Neural cell (in vitro differentiated cells): ENCODE measurements around the gene RBP5. TPM values are rescaled to one million over a fixed set of nuclear protein-coding genes. Genes with fewer than 3 reads are reported as not detected.
A peak's percentile ranks its signal among the peaks of the same experiment; 100 is the strongest.

ENCODE experiments used
- H2AFZ ChIP-seq: fragments of 200-600, 300-800 bp; sonication (generic), shearing (Covaris generic); 2 replicates; pipeline ENCODE4 v1.6.0; 2014; ENCODE audit warnings: low read depth, mild to moderate bottlenecking, antibody characterized with exemption, low read length, moderate library complexity
- H3F3A ChIP-seq: fragments of 200-600 bp; shearing (Covaris generic); 2 replicates; pipeline ENCODE4 v1.6.1; 2016; ENCODE audit warnings: mild to moderate bottlenecking, moderate library complexity, mixed read lengths, antibody characterized with exemption, low read length; ENCODE audit not compliant: insufficient read depth, poor library complexity, severe bottlenecking
- H3K27ac ChIP-seq: fragments of 200-600, 300-800 bp; sonication (generic), shearing (Covaris generic); 2 replicates; pipeline ENCODE4 v1.5.1; 2014; ENCODE audit warnings: mild to moderate bottlenecking, low read length, moderate library complexity
- H3K27me3 ChIP-seq: fragments of 300-800, 200-600 bp; sonication (generic), shearing (Covaris generic); 2 replicates; pipeline ENCODE4 v1.6.0; 2014; ENCODE audit warnings: mild to moderate bottlenecking, low read depth, low read length, moderate library complexity; ENCODE audit not compliant: insufficient read depth
- H3K36me3 ChIP-seq: fragments of 300-800, 200-600 bp; sonication (generic), shearing (Covaris generic); 2 replicates; pipeline ENCODE4 v1.5.1; 2014; ENCODE audit warnings: mild to moderate bottlenecking, antibody characterized with exemption, low read length, moderate library complexity; ENCODE audit not compliant: insufficient read depth
- H3K4me2 ChIP-seq: fragments of 300-800, 200-600 bp; sonication (generic), shearing (Covaris generic); 2 replicates; pipeline ENCODE4 v1.6.0; 2014; ENCODE audit warnings: mild to moderate bottlenecking, low read length
- H3K4me3 ChIP-seq: fragments of 300-800, 200-600 bp; sonication (generic), shearing (Covaris generic); 2 replicates; pipeline ENCODE4 v1.5.1; 2014; ENCODE audit warnings: mild to moderate bottlenecking, low read length, moderate library complexity
- H3K79me2 ChIP-seq: fragments of 200-600 bp; shearing (Covaris generic); replicated peaks from 2 replicates; pipeline ENCODE4 v1.6.0; 2014; ENCODE audit warnings: mild to moderate bottlenecking, low read length, moderate library complexity; ENCODE audit not compliant: insufficient read depth
- H3K9ac ChIP-seq: fragments of 300-800, 200-600 bp; sonication (generic), shearing (Covaris generic); 2 replicates; pipeline ENCODE4 v1.6.1; 2016; ENCODE audit warnings: mild to moderate bottlenecking, low read length, mixed read lengths
- H3K9me2 ChIP-seq: fragments of 200-600 bp; shearing (Covaris generic); 2 replicates; pipeline ENCODE4 v1.6.1; 2016; ENCODE audit warnings: mild to moderate bottlenecking, low read length, mixed read lengths; ENCODE audit not compliant: insufficient read depth
- H3K9me3 ChIP-seq: fragments of 200-600, 300-800 bp; sonication (generic), shearing (Covaris generic); 2 replicates; pipeline ENCODE4 v1.6.1; 2016; ENCODE audit warnings: mild to moderate bottlenecking, mixed run types, low read length, moderate library complexity, mixed read lengths
- H4K20me1 ChIP-seq: fragments of 200-600 bp; shearing (Covaris generic); 2 replicates; pipeline ENCODE4 v1.6.1; 2016; ENCODE audit warnings: mild to moderate bottlenecking, mixed run types; ENCODE audit not compliant: insufficient read depth
- CTCF ChIP-seq: fragments of 450-650 bp; IDR thresholded peaks from 2 replicates; pipeline ENCODE4 v1.5.1; 2014; ENCODE audit warnings: antibody characterized with exemption, mild to moderate bottlenecking, moderate library complexity; ENCODE audit not compliant: poor library complexity, severe bottlenecking
- EP300 ChIP-seq: fragments of 450-650 bp; conservative IDR thresholded peaks from 2 replicates; pipeline ENCODE4 v1.6.1; 2014; ENCODE audit warnings: antibody characterized with exemption, mild to moderate bottlenecking, moderate library complexity; ENCODE audit not compliant: poor library complexity, severe bottlenecking
- EZH2 ChIP-seq: fragments of 200-600, 300-800 bp; shearing (Covaris generic), sonication (generic); IDR thresholded peaks from 2 replicates; pipeline ENCODE4 v1.6.1; 2014; ENCODE audit warnings: antibody characterized with exemption, low read length, borderline replicate concordance, mild to moderate bottlenecking; ENCODE audit not compliant: insufficient read depth, poor library complexity, severe bottlenecking
- MXI1 ChIP-seq: fragments of 450-650 bp; conservative IDR thresholded peaks from 2 replicates; pipeline ENCODE4 v1.6.1; 2014; ENCODE audit warnings: antibody characterized with exemption, mild to moderate bottlenecking; ENCODE audit not compliant: poor library complexity, severe bottlenecking
- POLR2AphosphoS5 ChIP-seq: IDR thresholded peaks from 2 replicates; pipeline ENCODE4 v1.6.1; 2012
- RAD21 ChIP-seq: fragments of 450-650 bp; conservative IDR thresholded peaks from 2 replicates; pipeline ENCODE4 v1.6.1; 2014; ENCODE audit warnings: antibody characterized with exemption, mild to moderate bottlenecking, moderate library complexity
- REST ChIP-seq: IDR thresholded peaks from 2 replicates; pipeline ENCODE4 v1.6.1; 2012; ENCODE audit warnings: borderline replicate concordance
- SMC3 ChIP-seq: fragments of 450-650 bp; conservative IDR thresholded peaks from 2 replicates; pipeline ENCODE4 v1.6.1; 2014; ENCODE audit warnings: antibody characterized with exemption, mild to moderate bottlenecking, moderate library complexity; ENCODE audit not compliant: poor library complexity
- TAF1 ChIP-seq: IDR thresholded peaks from 2 replicates; pipeline ENCODE4 v1.6.1; 2012; ENCODE audit warnings: low read depth
- polyA plus RNA-seq: library from polyadenylated mRNA; depleted of rRNA; stranded (reverse); fragments of >200 nt; gene quantifications from 2 replicates; pipeline ENCODE4 v1.2.3, GENCODE V29; 2014

Gene RBP5
- polyA plus RNA-seq, 1 donor from 2014 or later = 1.9 TPM

GRCh38 chr12:7142056-7142644, 13.5 kb upstream of the RBP5 start:
- Histone ChIP-seq H3K79me2 (no peaks in the 10 kb centered on the region), H3K4me2 (no peak overlapping the region), H3K27me3 (no peaks in the 10 kb centered on the region), H3K4me3 (no peak overlapping the region), H3K9ac (no peak overlapping the region), H2AFZ (no peak overlapping the region), H3F3A (no peaks in the 10 kb centered on the region), H3K27ac (no peak overlapping the region), H3K36me3 (peaks cover 24% of the 10 kb centered on the region), H3K9me2 (no peaks in the 10 kb centered on the region), H4K20me1 (no peaks in the 10 kb centered on the region), H3K9me3 (no peaks in the 10 kb centered on the region)
- TF ChIP-seq TAF1 (no peak), EZH2 (no peak), SMC3 (peak; percentile 40), MXI1 (no peak), CTCF (peak; percentile 53)

- Histone ChIP-seq H3K27ac (no peak overlapping the region), H3K79me2 (no peaks in the 10 kb centered on the region), H4K20me1 (no peaks in the 10 kb centered on the region), H3K36me3 (peaks cover 23% of the 10 kb centered on the region), H2AFZ (no peak overlapping the region), H3K4me2 (no peak overlapping the region), H3K27me3 (no peaks in the 10 kb centered on the region), H3K4me3 (no peak overlapping the region), H3F3A (no peaks in the 10 kb centered on the region), H3K9ac (no peak overlapping the region), H3K9me3 (no peaks in the 10 kb centered on the region), H3K9me2 (no peaks in the 10 kb centered on the region)
- TF ChIP-seq RAD21 (no peak), SMC3 (no peak), TAF1 (no peak), MXI1 (no peak), CTCF (no peak), REST (no peak), EZH2 (no peak), POLR2AphosphoS5 (no peak), EP300 (no peak)
Measured at GRCh38 chr12:7141351-7142005, 12.8 kb upstream of the RBP5 start.
